Endothelial cell of umbilical vein (primary cell): ENCODE results near the gene MCRIP1.

Experiments used
- CTCF ChIP-seq, 2 donors: IDR thresholded peaks; 1 replicate in 1 of 2; 2 replicates in 1 of 2; pipeline ENCODE4 v1.5.1; 2011; ENCODE audit warnings: low read length in 2 of 2, mild to moderate bottlenecking in 2 of 2, moderate library complexity in 2 of 2, control low read depth in 1 of 2, inconsistent platforms in 1 of 2, low read depth in 1 of 2; ENCODE audit not compliant: insufficient read depth in 1 of 2; ENCODE audit errors: extremely low read depth in 1 of 2
- MAX ChIP-seq: IDR thresholded peaks from 2 replicates; pipeline ENCODE4 v1.6.1; 2011; ENCODE audit not compliant: insufficient read depth, insufficient read length
- MYC ChIP-seq: IDR thresholded peaks from one replicate; pipeline ENCODE4 v1.6.1; 2011; ENCODE audit warnings: mild to moderate bottlenecking, low read depth, low read length
- POLR2A ChIP-seq: IDR thresholded peaks from 2 replicates; pipeline ENCODE4 v1.6.1; 2012; ENCODE audit warnings: low read depth, mild to moderate bottlenecking, control low read depth, low read length

- no peak for TF ChIP-seq MYC
- no peak for TF ChIP-seq POLR2A
- no peak for TF ChIP-seq CTCF (IDR thresholded peaks at IDR 0.05; ENCODE audit: extremely low read depth in 1 of 2, insufficient read depth in 1 of 2, low read depth in 1 of 2, low read length in 2 of 2)
- no peak for TF ChIP-seq MAX
Measured at GRCh38 chr17:81878294-81878693, 45.2 kb upstream of the MCRIP1 start.
